Vagina (tissue), 2 donors: Measurements from ENCODE around the gene SUN5.

ENCODE experiments used
- CTCF ChIP-seq, 3 experiments: fragments of 450-650 bp in 2 of 3; fragments of 200-600 bp in 1 of 3; sonication (generic) in 1 of 3; IDR thresholded peaks; one replicate each; pipeline ENCODE4 v1.5.1; 2017 to 2019; ENCODE audit warnings: antibody characterized with exemption in 3 of 3, mild to moderate bottlenecking in 2 of 3, moderate library complexity in 2 of 3
- POLR2A ChIP-seq, 2 donors: fragments of 450-650 bp; IDR thresholded peaks; one replicate each; pipeline ENCODE4 v1.6.1; 2017; ENCODE audit warnings: antibody characterized with exemption in 2 of 2, mild to moderate bottlenecking in 2 of 2, moderate library complexity in 2 of 2

GRCh38 chr20:32966382-32966781 is 37.9 kb downstream of the SUN5 start:
- no peak for TF ChIP-seq POLR2A (IDR thresholded peaks at IDR 0.05)
- no peak for TF ChIP-seq CTCF (IDR thresholded peaks at IDR 0.05)
